HG03139 (cell line): Measurements from ENCODE around the gene PSRC1.
"Not testable (repeated sequence)": the region's sequence is repeated elsewhere in the genome, so short reads cannot be mapped to it uniquely, and the experiment has no call there.

ENCODE experiments used
- ATAC-seq: cut with Tn5 transposase; IDR thresholded peaks from one replicate; pipeline ENCODE4 v1.9.1; 2021; ENCODE audit not compliant: unreplicated experiment

The PSRC1 gene

DNA sequence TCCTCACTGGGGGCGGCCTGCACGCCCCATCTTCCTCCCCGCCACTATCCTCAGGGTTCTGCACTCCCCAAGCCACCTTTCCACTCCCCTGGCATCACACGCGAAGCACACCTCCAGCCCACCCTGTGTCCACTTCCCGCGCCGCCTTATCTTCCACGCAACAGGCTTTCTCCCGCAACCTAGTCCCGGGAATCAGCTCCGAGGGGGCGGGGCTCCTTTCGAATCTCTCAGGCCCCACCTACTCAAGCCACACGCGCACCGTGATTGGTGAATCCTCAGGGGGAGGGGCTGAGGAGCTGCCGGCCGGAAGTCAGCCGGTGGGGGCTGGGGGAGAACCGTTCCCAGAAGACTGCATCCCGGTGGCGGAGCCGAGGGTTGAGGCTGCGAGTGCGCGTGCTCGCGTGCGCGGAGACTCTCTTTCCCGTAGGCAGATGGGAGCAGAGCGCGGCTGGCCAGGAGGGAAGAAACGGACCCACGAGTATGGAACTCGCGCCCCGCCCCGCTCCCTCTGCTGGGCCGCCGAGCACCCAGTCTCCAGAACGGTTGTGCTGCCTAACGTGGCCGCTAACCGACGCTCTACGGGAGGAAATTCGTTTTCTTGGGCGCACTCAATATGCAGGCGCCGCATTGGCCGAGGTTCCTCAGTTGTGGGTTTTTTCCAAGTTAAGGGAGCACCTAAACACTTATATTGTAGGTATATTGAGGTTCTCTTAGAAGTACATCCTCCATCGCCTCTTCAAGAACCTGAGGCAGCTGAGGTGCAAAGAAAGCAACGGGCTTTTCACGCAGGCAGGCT, at the start of gene PSRC1:
Gene PSRC1 (minus strand): TSS at position 194 of the 796 bp plus-strand sequence.
- ATAC-seq = peak; percentile 89

DNA sequence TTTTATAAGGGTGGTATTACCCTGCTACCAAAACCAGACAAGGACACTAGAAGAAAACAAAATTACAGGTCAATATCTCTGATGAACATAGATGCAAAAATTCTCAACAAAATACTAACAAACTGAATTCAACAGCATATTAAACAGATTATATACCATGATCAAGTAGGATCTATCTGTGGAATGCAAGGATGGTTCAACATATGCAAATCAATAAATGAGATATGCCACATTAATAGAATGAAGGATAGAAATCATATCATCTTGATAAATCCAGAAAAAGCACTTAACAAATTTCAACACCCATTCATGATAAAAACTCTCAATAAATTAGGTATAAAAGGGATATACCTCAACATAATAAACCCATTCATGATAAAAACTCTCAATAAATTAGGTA, 48.2 kb upstream of the PSRC1 start:
- no peak for ATAC-seq

DNA sequence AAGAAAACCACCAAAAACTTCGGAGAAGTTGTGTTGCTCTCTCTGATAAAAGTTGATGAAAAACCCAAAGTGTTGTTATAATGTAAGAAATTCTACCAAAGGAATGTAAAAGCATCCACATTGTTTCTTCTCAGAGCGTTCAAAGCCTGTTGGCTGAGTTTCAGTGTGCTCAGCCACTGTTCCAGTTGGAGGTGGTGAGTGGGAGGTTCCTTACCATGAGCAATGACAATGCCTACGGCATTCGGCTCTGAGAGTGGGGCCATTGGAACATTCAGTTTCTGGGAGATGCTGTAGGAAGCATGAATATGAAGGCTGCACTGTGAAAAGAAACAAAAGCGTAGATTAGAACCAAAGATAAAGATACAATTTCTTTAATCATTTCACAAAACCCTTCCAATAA, 44.3 kb upstream of the PSRC1 start:
- ATAC-seq = no peak

DNA sequence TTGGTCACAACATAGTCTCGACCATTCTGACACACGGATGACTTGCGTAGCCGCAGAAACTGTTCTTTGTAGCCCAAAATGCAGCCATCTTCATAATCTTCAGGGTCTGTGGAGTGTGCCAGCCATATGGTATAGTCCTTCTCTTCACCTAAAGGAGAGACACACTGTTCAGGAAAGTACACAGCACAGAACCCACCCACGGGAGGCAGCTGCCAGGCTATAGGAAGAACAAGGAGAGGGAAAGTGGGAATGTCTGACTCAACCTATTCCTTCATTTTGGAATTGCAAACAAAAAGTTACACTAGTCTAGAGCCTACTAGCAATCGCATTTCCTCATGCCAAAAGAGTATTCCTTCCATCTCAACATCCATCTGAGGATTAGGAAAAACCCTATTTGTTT, 40.0 kb upstream of the PSRC1 start:
- ATAC-seq = no peak

DNA sequence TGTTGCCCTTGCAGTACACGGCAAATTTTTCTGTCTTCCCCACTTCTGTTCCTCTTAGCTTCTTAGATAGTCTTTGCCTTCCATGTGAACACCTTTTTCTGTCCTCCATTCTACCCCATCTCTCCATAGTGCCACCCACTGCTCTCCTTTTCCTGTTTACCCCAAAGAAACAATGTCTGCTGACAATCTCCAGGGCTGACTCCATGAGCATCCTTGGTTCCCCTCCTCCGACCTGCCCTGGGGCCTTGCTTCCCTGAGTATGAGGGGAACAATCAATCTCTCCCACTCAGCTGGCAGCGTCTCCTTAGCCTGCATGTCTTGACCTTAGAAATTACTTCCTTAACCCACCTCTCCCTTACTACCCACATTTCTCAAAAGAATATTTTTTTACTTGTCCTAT, 36.2 kb upstream of the PSRC1 start:
- no peak for ATAC-seq

DNA sequence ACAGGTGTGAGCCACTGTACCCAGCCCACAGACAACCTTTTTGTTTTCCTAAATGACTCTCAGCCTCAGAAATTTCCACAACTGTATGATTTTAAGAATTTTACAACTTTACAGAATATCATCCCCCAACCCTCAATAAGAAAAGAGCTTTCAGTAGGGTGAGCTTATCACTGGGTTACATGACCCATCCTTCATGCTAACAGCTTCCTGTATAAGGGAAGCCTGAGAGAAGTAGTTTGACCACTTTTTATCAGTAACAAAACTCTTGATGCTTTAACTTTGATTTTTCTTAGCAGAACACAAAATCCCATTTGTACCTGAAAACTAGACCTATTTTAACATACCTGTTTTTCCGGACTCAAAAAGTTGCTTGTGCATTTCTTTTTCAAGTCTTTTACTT, 33.6 kb upstream of the PSRC1 start:
- no peak for ATAC-seq

DNA sequence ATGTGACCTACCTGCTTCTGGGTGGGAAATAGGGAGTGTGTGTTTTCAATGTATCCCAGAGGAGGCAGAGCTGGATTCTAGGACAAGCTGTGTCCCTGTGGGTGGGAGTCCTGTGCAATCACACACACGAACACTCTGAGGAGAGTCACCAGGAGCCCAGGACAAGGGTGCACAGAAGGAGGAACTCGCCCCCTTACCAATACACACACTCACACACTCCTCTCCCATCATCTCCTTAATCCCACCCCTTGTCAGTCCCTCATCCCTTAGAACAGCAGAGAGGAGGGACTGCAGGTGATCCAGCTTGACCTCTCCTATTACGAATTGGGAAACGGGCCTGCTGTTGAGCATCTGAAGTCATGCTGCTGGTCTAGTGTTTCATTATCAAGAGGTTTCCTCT, 32.3 kb upstream of the PSRC1 start:
- ATAC-seq = no peak

DNA sequence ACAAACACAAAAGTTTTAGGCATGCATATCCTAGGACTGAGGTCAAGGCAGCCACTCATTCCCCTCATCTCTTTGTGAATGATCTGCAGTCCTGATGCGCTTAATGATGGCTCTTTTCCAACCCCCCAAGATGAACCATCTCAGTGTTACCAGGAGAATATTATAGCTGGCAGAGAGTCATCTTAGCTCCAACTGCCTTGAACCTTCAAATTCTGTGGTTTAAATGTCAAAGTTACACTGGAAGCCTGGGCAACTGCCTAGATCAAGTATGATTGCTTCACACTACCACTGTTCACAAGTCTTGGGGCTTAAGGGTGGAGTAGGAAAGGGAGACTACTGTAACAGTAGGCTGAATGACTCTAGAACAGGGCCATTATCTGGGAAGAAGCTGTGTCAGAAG, 31.9 kb upstream of the PSRC1 start:
- no peak for ATAC-seq

DNA sequence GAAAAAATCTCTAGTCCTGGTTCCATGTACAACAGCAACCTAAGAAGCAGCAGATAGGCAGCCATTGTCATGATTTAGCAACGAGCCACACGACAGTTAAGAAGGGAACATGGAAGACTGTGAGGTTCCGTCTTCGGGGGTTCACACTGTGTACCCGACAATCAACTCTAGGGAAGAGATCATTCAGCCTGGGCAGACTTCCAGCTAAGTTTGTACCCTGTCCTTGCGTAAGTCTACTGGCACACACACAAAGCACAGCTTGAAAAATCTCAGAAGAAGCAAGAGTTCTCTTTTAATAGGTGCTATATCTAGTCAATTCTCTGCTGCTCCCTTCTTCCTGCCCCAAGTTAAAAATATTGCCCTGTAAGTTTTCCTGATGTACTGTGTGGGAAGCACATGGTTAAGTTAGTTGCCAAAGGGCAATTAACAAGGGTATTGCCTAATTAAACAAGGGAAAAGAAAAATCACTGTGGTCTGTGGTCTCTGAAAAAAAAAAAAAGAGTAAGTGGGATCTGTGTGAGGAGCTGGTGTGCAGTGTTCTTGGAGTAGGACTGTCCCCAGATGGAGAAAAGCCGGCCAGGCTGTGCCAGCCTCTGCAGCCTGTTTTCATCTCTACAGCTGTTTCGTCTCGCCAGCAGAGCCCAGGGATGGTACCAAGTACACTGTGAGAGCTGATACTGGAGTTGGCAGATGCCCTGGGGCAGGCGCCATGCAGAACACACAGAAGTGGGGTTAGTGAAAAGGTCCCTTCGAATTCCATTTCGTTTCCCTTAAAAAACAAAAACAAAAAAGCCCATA, 30.2 kb upstream of the PSRC1 start:
- no peak for ATAC-seq

DNA sequence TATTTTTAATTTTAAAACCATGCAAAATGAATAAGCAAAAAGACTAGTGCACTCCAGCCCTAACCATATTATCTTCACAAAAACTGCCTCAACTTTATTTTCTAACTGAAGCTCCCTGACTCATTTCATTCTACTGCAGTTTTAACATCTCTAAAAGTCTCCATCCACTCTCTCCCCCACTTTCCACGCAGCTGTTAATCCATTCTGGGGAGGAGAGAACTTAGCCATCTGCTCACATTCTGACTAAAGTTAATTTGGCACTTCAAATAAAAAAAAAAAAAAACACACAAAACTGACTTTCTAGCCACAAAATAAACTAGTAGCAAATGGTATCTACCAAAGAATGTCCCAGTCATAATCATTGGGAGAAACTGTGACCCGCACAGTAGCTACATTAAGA, 29.3 kb upstream of the PSRC1 start:
- no peak for ATAC-seq

DNA sequence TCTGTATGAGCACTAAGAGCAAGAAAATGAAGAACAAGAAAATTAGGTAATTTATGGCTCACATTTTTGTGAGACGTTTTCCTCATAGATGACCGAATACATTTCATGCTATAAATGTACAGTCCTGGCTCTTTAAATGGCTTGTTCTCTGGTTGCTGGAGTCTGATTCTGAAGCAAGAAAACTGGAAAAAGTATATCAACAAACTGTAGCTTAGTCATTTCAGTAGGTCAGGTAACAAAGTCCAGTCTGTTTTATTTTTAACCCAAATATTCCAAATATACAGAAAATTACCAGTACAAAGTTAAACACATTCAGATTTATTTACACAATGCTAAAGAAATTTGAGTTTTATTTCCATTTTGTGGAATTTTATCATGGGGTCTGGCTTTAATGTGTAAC, 26.4 kb upstream of the PSRC1 start:
- ATAC-seq = no peak

DNA sequence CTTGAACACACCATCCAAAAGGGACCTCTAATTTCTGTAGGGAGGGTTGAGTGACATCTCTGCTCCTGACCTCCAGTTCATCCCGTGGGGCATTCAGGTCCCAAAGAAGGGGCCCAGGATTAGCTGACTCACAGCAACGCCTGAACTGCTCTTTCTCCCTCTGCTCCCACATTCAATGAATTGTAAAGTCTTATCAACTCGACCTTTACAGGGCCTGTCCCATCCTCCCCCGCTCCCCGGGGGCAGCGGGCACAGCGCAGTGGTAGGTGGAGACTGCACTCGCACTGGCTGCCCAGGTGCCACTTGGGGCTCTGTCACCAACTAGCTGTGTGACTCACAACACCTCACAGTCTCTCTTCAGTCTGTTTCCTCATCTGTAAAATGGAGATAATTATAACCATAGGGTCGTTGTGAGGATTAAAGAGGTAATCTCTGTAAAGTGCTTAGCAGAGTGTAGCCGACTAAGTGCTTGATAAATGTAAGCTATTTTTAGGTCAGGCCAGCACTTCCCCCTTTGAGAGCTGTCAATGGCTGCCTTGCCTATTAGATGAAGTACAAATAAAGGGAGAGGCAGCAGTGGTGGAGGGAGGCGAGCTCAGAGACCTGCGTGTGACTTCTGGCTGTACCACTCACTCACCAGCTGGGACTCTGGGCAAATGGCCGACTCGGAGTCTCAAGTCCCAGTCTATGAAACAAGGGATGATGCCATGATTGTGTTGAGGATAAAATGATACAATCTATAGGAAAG, 24.5 kb upstream of the PSRC1 start:
- ATAC-seq = no peak

DNA sequence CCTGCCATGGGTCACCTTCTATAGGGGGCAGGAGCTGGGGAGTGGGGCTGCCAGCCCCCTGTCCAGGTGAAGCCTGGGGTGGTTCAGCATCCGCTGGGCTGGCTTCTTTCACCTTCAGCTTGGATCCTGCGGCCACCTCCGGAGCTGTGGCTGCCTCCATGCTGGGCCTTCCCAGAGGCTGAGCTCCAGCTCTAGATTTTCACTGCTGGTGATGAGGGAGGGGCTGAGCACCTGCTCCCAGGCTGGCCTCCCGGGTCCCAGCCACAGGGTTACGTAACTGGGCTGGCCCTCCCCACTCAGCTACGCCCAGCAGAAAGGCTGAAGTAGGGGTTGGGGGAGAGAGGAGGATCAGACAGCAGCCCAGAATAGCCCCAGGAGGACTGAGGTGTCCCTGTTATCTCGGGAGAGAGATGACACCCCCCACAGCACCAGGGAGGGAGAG, 23.9 kb upstream of the PSRC1 start, which contains the start of gene MYBPHL:
Gene MYBPHL (minus strand): TSS at position 180 of the 442 bp plus-strand sequence. CDS start 20 bp downstream, at position 160.
- ATAC-seq = no peak

DNA sequence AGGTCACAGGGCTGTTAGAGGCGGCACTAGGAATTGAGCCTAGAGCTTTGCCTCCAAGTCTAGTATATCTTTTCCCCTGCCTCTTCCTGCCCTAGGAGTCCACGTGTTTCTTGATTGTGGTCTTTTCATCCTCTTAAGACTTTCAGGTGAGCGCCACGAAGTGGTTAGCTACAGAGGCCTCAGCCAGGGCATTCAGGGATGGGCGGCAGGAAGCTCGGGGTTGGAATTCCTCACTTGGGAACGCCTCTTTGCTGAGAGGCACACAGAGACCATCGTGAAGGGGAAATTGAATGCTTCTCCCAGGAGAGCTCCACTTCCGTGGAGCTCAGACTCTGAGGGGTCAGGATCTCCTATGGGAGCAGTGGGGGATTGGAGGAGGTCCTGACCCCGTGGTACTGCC, 23.0 kb upstream of the PSRC1 start:
- ATAC-seq = not testable (repeated sequence)

DNA sequence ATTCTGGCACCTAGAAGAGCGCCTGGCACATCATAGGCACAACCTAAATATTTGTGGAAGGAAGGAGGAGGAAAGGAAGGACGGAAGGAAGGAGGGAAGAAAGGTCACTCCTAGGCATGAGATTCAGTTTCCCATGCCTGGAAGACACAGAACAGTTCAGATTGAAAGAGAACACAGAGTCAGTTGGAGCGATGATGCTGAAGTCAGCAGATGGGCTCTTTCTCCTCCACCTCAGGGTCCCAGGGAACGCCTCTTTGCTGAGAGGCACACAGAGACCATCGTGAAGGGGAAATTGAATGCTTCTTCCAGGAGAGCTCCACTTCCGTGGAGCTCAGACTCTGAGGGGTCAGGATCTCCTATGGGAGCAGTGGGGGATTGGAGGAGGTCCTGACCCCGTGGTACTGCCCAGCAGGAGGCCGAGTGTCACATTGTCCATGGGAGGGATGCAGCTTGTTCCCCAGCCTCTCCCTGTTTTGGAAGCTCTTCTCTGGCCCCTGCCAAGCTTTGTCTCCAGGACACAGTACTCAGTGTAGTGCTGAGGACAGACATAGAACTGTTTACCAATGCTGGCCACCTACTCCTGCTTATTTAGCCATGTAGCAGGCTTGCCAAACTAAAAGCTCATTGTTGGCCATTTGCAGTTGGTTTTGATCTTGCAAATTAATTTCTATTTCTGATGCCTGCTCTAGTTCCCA, 21.4 kb upstream of the PSRC1 start:
- no peak for ATAC-seq

DNA sequence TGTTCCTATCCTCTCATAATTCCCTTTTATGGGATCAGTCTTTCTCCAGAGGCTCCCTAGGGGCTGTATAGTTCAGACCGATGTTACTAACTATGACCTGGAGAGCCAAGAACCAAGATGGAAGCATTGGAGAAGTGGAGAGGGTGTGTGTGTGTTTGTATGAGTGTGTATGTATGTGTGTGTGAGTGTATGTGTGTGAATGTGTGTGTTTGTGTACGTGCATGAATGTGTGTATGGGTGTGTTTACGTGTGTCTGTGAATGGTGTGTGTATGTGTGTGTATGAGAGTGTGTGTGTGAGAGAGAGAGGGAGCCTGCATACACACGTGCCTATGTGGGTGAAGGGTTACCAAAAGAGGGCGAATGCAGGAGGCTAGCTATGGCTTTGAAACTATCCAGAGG, 18.9 kb upstream of the PSRC1 start:
- ATAC-seq = no peak

DNA sequence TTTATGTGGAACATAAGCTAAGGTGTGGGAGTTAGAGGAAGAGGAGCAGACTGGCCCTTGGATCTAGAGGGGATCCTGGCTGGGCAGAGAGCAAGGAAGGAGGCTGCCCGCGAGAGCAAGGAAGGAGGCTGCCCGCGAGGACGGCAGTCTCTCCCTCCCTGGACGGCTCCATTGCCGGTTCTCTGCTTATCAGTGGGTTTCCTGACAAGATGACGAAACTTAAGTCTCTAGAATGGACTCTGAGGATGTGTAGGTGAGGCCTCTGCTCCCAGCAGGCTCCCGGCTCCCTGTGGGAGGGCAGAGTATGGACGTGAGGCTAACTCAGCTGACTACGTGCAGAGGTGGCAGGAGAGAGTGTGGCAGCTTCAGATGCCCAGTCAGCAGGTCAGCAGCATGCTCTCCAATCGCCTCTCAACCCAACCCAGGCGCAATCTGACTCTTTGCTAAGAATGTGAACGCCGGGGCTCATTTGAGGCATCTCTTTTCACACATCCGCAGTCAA, 17.8 kb upstream of the PSRC1 start:
- no peak for ATAC-seq

DNA sequence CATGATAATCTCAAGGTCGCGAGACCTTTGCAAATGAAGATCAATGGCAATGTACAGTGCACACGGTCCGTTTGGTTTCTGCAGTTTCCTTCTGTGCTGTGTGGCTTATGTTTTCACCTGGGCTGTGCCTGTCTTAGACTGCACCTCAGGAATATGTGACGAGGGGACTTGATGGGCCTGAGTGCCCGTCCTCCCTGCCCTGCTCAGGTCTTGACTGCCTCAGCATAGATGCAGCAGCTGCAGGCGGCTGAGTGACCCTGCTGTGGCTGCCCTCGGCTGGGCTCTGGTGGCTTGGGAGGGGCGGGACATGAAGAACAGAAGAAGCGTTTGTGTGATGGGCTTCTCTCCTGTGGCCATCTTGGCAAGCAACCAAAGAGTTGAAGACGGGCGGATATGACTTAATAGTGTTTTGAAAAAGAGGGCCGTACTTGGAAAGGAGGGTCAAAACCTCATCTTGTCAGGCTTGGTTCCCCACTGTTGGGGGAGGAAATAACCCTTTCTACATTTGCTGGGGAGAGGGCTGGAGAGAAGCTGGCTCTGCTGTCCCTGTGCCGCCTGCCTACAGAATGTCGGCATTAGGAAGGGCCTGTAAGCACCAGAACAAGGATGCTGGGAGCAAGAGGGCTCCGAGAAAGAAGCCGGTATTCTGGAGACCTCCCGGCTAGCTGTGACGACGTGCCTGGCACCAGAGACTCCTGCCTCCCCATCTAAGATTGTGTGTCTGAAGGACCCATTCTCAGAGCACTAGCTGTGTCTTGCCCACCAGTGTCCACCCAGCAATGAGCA, 16.8 kb upstream of the PSRC1 start:
- no peak for ATAC-seq

DNA sequence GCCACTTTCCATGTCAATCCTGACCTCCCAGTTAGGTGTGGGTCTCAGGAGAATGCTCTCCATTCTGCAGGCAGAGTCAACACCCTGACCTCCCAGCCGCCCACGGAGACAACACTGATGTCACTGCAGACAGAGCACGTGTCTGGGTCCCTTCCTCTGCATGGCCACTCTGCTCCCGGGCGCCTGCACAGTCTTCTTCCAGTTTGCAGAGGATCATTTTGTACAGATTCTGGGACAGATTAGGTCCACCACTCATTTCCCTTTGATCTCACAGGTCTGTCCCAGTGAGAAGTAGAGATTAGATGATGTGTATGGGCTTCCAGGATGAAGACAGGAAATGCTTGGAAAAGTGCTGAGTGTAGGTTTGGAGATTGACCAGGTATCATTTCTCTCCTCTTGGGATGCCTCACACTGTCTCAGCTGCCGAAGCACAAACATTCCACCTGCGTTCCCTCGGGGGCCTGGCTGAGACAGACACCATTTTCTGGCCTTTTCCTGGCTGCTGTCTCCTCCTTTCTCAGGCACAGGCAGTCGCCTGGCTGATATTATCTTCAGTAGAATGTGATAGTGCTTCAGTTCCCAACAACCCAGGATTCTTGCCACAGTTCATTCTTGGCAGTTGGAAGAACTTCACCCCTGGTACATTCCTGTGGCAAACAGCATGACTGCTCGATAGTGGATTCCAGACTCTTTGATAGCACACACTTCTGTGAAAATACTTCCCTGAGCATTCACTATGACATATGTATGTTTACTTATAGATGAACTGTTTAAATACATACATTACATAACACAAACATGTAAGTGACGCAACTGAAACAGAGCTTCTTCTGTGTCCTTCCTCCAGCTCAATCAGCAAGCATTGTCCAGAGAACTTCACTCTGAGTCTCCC, 16.0 kb upstream of the PSRC1 start:
- ATAC-seq = no peak
